Adipocyte (in vitro differentiated cells): ENCODE results near the gene BOLA1.

ENCODE experiments used
- DNase-seq: peaks from one replicate; pipeline ENCODE4 v3.0.0-alpha.2; 2015; ENCODE audit warnings: low read depth
- H3K27me3 ChIP-seq: replicated peaks from 2 replicates; pipeline ENCODE4 v1.7.0; 2013; ENCODE audit warnings: mild to moderate bottlenecking, low read length, moderate library complexity; ENCODE audit not compliant: control insufficient read depth, insufficient read depth
- H3K36me3 ChIP-seq: 2 replicates; pipeline ENCODE4 v1.7.0; 2013; ENCODE audit warnings: low read length, mild to moderate bottlenecking, moderate library complexity; ENCODE audit not compliant: control insufficient read depth, insufficient read depth, severe bottlenecking
- H3K4me1 ChIP-seq: 2 replicates; pipeline ENCODE4 v1.7.0; 2013; ENCODE audit warnings: mild to moderate bottlenecking, low read length, moderate library complexity; ENCODE audit not compliant: control insufficient read depth, insufficient read depth
- H3K4me3 ChIP-seq: 2 replicates; pipeline ENCODE4 v1.7.0; 2013; ENCODE audit warnings: mild to moderate bottlenecking, low read length, moderate library complexity
- H3K9ac ChIP-seq: 2 replicates; pipeline ENCODE4 v1.7.0; 2013; ENCODE audit warnings: mild to moderate bottlenecking, low read length, moderate library complexity
- H3K9me3 ChIP-seq: 2 replicates; pipeline ENCODE4 v1.7.0; 2013; ENCODE audit warnings: mild to moderate bottlenecking, low read length, moderate library complexity; ENCODE audit not compliant: control insufficient read depth

BOLA1 gene

DNA sequence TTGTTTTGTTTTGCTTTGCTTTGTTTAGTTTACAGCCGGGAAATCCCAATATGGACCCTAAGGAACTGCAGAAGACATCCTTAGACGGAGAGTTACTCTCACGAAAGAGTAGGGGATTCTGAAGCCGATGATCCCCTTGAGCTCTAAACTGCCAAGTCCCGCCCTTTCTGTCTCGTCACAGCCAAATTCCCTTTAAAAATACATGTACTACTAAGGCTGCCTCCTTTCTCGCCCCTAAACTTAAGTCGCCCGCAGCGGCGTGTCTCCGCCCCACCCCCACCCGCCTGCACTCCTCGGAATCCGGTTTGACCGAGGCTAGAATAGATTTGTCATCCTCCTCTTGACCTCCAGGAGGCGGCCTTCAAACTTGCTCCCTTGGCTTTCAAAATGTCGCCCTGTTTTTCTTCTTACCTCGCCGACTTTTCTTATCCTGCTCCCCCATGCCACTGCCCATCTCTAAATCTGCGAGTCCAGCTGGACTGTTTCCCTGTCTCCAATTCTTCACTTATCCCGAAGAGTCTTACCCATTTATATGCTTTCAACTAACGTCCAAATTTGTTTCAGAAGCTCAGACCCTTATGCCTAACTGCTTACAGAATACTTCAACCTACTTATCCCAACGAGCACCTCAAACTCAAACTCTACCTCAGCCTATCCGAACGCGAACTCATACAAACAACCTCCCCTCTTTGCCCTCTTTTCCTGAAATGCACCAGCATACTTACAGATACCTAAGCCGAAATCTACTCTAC, 10.9 kb upstream of the BOLA1 start:
- Histone ChIP-seq H3K4me3 (peak overlapping the region; percentile 95), H3K4me1 (peaks cover 24% of the 10 kb centered on the region), H3K36me3 (no peaks in the 10 kb centered on the region), H3K27me3 (no peaks in the 10 kb centered on the region), H3K9ac (peak overlapping the region; percentile 84), H3K9me3 (no peaks in the 10 kb centered on the region)
- DNase-seq, result peak; percentile 95

DNA sequence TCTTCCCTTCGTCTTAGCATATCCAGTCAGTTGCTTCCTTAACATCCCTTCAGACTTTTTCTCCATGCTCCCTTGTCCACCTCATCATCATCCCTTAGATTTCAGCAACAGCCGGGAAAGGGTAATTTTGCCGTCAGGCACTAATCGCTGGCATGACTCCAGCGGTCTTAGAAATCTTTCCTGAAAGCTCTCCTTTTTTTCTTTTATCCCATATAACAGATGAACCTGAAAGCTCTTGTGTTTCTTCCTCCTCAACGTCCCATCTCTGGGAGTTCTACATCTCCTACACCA, 10.4 kb upstream of the BOLA1 start:
- Histone ChIP-seq H3K36me3 (no peaks in the 10 kb centered on the region), H3K9ac (peak overlapping the region; percentile 84), H3K4me3 (peak overlapping the region; percentile 95), H3K9me3 (no peaks in the 10 kb centered on the region), H3K27me3 (no peaks in the 10 kb centered on the region), H3K4me1 (peaks cover 20% of the 10 kb centered on the region)
- peak; percentile 76 for DNase-seq

DNA sequence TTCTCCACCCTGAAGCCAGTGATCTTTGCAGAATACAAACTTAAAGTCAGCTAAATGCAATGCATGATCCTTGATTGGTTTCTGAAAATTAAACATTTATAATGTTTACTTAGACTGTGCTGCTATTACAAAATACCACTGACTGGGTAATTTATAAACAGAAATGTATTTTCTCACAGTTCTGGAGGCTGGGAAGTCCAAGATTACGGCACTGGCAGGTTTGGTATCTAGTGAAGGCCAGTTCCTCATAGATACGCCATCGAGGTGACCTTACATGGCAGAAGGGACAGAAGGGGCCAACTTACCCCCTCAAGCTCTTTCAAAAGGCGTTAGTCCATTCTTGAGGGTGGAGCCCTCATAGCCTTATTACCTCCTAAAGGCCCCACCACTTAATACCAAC, 2.8 kb upstream of the BOLA1 start:
- Histone ChIP-seq H3K27me3 (no peaks in the 10 kb centered on the region), H3K9me3 (no peaks in the 10 kb centered on the region), H3K9ac (no peak overlapping the region), H3K4me1 (peaks cover 8% of the 10 kb centered on the region), H3K36me3 (no peaks in the 10 kb centered on the region), H3K4me3 (no peak overlapping the region)
- DNase-seq, result no peak

DNA sequence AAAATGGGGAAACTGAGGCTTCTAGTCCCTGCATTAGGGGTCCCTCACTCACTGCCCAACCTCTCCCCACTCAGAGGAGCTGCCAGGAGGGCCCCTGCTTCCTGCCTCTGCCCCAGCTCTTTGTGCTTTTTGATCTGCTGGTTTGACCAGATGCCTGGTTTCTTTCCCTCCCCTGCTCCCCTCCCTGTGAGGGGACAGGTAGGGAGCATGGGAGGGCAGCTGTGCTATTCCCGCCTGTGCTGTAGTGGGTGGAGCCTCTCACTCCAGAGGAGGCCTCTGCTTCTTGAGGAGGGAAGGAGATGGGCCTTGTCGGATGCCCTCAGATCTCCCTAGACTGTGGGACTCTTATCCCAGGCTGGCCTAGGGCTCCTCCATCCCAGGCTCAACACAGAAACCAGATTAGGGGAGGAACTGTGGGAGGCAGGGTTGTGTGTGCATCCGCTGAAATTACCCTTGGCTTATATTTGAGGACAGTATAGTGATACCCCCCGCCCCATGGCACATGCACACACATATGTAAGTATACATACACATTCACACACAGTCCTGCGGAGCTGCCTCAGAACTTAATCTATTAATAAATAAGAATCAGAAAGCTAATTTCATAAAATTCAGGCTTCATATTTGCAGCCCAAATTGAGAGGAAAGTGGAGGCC, 4.6 kb downstream of the BOLA1 start:
- DNase-seq, result no peak
- Histone ChIP-seq H3K36me3 (peaks cover 33% of the 10 kb centered on the region), H3K4me1 (peaks cover 8% of the 10 kb centered on the region), H3K9ac (no peak overlapping the region), H3K27me3 (no peaks in the 10 kb centered on the region), H3K4me3 (no peak overlapping the region), H3K9me3 (no peaks in the 10 kb centered on the region)

DNA sequence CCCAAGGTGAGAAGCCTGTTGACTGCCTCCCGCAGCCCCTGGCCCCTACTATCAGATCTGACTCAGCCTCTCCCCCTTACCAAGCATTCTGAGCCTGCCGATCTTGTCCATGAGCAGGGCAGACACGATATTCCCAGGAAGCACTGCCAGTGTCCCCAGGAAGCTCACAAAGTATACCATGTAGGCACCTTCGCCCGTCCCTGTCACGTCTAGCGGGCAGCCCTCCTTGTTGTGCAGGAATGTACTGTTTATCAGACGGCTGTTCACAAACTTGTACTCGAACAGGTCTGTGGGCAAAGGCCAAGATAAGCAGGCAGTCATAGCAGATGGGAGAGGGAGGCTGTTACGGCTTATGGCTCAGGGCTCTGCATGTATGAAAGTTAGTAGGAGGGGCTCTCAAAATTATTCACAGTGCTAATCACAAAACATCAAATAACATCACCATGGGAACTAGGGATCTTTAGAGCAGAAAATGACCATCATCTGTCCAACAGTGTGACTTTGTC, 7.3 kb downstream of the BOLA1 start:
- H3K4me3 ChIP-seq, result no peak overlapping the region
- H3K27me3 ChIP-seq, result no peaks in the 10 kb centered on the region
- no peaks in the 10 kb centered on the region for H3K9me3 ChIP-seq
- peaks cover 48% of the 10 kb centered on the region for H3K36me3 ChIP-seq
- no peak for DNase-seq
- no peak overlapping the region for H3K9ac ChIP-seq
- H3K4me1 ChIP-seq, result no peaks in the 10 kb centered on the region

DNA sequence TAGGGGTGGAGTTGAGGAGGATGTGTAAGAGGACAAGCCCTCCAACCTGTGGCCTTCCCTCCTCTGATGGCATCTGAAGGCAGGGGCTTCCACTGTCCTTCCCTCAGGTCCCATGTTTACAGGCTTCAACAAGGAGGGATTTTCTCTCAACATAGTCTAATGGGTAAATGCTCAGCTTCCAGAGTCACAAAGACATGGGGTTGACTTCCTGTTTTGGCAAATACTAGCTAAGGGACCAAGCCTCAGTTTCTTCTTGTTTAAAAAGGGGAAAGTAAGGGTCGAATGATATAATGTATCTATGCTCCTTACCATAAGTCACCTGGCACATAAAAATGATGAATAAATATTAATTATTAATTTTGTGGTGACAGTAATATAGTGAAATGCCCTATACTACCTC, 15.2 kb downstream of the BOLA1 start:
- no peaks in the 10 kb centered on the region for H3K4me1 ChIP-seq
- H3K9ac ChIP-seq, result no peak overlapping the region
- no peaks in the 10 kb centered on the region for H3K9me3 ChIP-seq
- peaks cover 23% of the 10 kb centered on the region for H3K36me3 ChIP-seq
- no peak overlapping the region for H3K4me3 ChIP-seq
- H3K27me3 ChIP-seq, result peaks cover 6% of the 10 kb centered on the region
- DNase-seq, result no peak

DNA sequence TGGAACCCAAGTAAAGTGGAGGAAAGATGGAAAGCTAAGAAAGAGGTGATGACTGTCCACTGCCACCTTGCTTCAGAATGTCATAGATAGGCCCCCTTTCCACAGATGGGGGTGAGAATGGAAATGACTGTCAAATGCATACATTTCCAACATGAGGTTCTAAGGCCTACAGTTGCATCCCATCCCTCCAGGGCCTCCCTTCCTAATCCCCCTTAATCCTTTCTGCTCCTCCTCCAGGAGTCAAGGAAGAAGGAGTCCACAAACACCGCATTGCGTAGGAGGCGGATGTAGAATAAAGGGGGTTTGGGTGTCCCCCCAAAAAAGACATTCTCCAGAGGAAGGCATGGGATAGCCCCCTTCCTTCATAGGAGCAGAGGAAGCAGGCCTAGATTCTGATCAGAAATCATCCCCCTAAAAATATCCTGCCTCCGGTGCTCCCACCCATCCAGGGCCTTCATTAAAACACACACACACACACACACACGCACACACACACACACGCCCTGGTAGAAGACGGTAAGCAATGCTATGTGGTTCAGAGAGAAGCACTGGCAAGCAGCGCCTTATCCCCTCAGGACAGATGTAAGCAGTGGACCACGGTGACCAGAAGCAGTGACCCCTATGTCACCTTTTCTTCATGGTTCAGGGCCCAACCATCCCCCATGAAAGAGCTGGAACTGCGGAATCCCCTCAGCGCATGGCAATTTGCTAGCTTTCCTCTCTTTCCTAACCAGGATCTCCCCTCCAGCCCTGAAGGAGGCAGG, 16.2 kb downstream of the BOLA1 start:
- H3K4me3 ChIP-seq, result peak overlapping the region; percentile 79
- peaks cover 21% of the 10 kb centered on the region for H3K36me3 ChIP-seq
- H3K9ac ChIP-seq, result peak overlapping the region; percentile 78
- no peaks in the 10 kb centered on the region for H3K9me3 ChIP-seq
- H3K27me3 ChIP-seq, result peaks cover 6% of the 10 kb centered on the region
- no peak for DNase-seq
- H3K4me1 ChIP-seq, result no peaks in the 10 kb centered on the region

DNA sequence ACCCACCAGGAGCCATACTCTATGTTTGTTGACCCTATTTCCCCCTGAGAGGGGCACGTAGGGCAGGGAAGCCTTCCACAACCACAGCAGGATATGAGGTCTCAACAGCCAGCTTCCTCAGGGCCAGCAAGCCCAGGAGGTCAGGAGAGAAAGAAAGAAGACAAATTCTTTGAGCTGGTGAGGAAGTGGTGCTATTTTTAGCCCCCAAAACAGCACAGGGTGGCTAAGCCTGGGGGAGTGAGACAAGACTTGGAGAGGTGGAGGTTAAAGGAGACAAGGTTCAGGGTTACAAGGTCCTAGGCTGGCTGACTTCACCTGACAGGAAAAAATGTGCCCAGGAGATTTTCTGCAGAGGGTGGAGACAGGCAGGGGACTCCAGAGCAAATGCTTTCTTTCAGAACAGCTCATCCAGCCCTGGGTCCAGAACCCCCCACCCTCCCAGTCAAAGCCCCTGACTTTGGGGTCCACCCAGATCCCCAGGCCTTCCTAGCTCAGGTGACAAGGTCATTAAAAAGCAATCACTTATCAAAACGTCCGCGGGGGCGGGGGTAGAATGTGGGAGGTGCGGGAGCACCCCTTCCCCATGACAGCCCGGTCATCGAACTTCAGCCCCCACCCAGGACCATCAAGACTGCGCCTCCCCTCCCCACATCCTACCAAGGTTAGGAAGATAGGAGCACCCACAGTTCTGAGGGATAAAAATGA, 17.0 kb downstream of the BOLA1 start:
- no peaks in the 10 kb centered on the region for H3K9me3 ChIP-seq
- H3K9ac ChIP-seq, result peak overlapping the region; percentile 78
- H3K4me1 ChIP-seq, result no peaks in the 10 kb centered on the region
- no peak for DNase-seq
- H3K27me3 ChIP-seq, result peaks cover 6% of the 10 kb centered on the region
- H3K4me3 ChIP-seq, result peak overlapping the region; percentile 79
- H3K36me3 ChIP-seq, result peaks cover 13% of the 10 kb centered on the region

DNA sequence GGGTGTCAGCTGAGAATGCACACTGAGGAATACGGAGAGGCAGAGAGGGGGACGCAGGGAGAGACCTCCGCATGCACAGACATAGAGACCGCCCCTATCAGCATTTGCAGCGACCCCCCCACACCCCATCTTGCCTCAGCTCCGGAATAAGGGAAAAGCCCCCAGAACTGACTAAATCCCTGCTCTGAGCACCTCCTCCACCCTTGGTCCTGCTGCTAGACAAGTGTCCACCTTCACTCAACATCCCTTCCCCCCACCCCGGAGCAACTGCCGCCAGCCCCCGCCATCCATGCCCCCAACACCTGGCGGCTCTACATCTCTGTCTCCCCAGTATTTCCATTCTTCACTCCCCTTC, 17.5 kb downstream of the BOLA1 start:
- Histone ChIP-seq H3K4me3 (peak overlapping the region; percentile 79), H3K9me3 (no peaks in the 10 kb centered on the region), H3K36me3 (peaks cover 10% of the 10 kb centered on the region), H3K27me3 (peaks cover 6% of the 10 kb centered on the region), H3K4me1 (no peaks in the 10 kb centered on the region), H3K9ac (peak overlapping the region; percentile 78)
- DNase-seq, result no peak

DNA sequence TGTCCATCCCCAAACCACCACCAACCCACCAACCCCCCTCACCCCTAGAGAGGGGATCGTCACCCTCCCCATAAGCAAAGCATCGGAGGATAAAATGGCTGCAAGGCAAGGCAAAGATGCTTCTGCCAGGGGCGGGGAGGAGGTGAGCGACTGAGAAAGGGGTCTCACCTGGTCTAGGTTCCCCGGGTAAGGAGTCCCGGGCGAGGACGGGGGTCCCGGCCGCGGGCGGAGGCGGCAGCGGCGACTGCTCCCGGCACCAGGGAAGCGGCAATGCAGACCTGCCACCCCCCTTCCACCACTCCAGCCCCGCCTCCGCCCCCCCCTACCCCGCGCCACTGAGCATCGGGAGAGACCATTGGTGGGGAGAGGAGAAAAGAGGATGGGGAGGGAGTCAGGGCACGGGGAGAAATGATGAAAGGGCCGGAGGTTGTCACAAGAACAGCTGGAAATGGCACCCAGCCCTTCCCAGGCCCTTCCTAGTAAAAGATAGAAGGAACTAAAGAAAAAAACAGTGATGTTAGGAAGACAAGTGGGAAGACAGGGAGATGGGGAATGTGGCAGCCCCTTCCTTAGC, 18.3 kb downstream of the BOLA1 start, which contains the start of gene SV2A:
TSS of gene SV2A (minus strand) at position 274 of the 574 bp plus-strand sequence. CDS start 4,004 bp downstream, outside the sequence.
- Histone ChIP-seq H3K27me3 (peaks cover 6% of the 10 kb centered on the region), H3K9ac (peak within 1 kb of the TSS; percentile 78), H3K36me3 (peaks cover 14% of the 10 kb centered on the region), H3K9me3 (no peaks in the 10 kb centered on the region), H3K4me3 (peak within 1 kb of the TSS; percentile 79), H3K4me1 (no peaks in the 10 kb centered on the region)
- peak; percentile 80 for DNase-seq
